HCT116 (cell line): ENCODE measurements around the gene SPCS2. TPM values are rescaled to one million over a fixed set of nuclear protein-coding genes. Genes with fewer than 3 reads are reported as not detected.

ENCODE experiments used
- ATAC-seq: fragments of 200-7000 bp; cut with Tn5 transposase; 2 replicates; pipeline ENCODE4 v1.9.1; 2020; ENCODE audit warnings: mild to moderate bottlenecking, moderate library complexity
- BruUV-seq: library from RNA; stranded (reverse); fragments of 400-500 nt; replicated peaks from 2 replicates; lab custom pipeline; 2021; lab: Mats Ljungman, UMichigan
- CTCF ChIA-PET: fragments of 300-600 bp; sonication (Branson Sonifier 250); formaldehyde crosslinking; loops from one replicate; lab custom pipeline; 2021; ENCODE audit warnings: antibody characterized with exemption; lab: Charles Lee
- POLR2A ChIA-PET: fragments of 300-600, 350-600 bp; sonication (Branson Sonifier 250); formaldehyde crosslinking; loops from one replicate; lab custom pipeline; 2021; ENCODE audit warnings: antibody characterized with exemption; lab: Charles Lee
- RAD21 ChIA-PET, 2 experiments: fragments of 300-600 bp; sonication (Branson Sonifier 250); formaldehyde crosslinking; loops; one replicate each; lab custom pipeline; 2023; ENCODE audit warnings: low total read pairs in 2 of 2; ENCODE audit not compliant: uncharacterized antibody in 2 of 2, unreplicated experiment in 2 of 2, low non-redundant PET in 1 of 2; lab: Charles Lee
- DNase-seq: peaks from one replicate; pipeline ENCODE4 v3.0.0-alpha.2; 2010; ENCODE audit warnings: low read depth, low spot score
- H2AFZ ChIP-seq: fragments of 200-600 bp; shearing (Covaris generic), sonication (generic); 2 replicates; pipeline ENCODE4 v1.6.1; 2017; ENCODE audit warnings: low read depth, mixed run types, mixed read lengths, antibody characterized with exemption, low read length; ENCODE audit not compliant: poor library complexity, severe bottlenecking
- H3K27ac ChIP-seq: 2 replicates; pipeline ENCODE4 v1.5.1; 2012; ENCODE audit warnings: low read depth, low read length
- H3K27me3 ChIP-seq: fragments of 200-600 bp; sonication (generic); 2 replicates; pipeline ENCODE4 v1.6.1; 2016; ENCODE audit warnings: mixed run types, low read length, mixed read lengths; ENCODE audit not compliant: insufficient read depth
- H3K36me3 ChIP-seq, 2 experiments: fragments of 200-500 bp in 1 of 2; fragments of 200-600 bp in 1 of 2; sonication (Bioruptor generic) in 1 of 2; sonication (generic) in 1 of 2; 2 replicates each; pipeline versions ENCODE4 v1.5.1 to v1.6.1; 2014 to 2016; ENCODE audit warnings: low read length in 2 of 2, inconsistent platforms in 1 of 2, mixed read lengths in 1 of 2, mixed run types in 1 of 2; ENCODE audit not compliant: insufficient read depth in 2 of 2, control insufficient read depth in 1 of 2
- H3K4me1 ChIP-seq, 2 experiments: fragments of 200-600 bp in 1 of 2; sonication (generic) in 1 of 2; 2 replicates each; pipeline versions ENCODE4 v1.5.1 to v1.6.1; 2012 to 2017; ENCODE audit warnings: low read length in 2 of 2, inconsistent platforms in 1 of 2, mild to moderate bottlenecking in 1 of 2, mixed read lengths in 1 of 2, mixed run types in 1 of 2, moderate library complexity in 1 of 2; ENCODE audit not compliant: insufficient read depth in 2 of 2, control insufficient read depth in 1 of 2
- H3K4me2 ChIP-seq: fragments of 200-600 bp; sonication (generic); 2 replicates; pipeline ENCODE4 v1.6.1; 2017; ENCODE audit warnings: mixed run types, low read length, mixed read lengths
- H3K4me3 ChIP-seq, 2 experiments: fragments of 200-600 bp in 1 of 2; sonication (generic) in 1 of 2; replicated peaks in 1 of 2; 2 replicates each; pipeline ENCODE4 v1.5.1; 2011 to 2016; ENCODE audit warnings: low read length in 2 of 2, control low read depth in 1 of 2, low read depth in 1 of 2, mild to moderate bottlenecking in 1 of 2, mixed read lengths in 1 of 2, mixed run types in 1 of 2
- H3K79me2 ChIP-seq: fragments of 200-600 bp; sonication (generic); 2 replicates; pipeline ENCODE4 v1.6.1; 2017; ENCODE audit warnings: mild to moderate bottlenecking, mixed run types, low read length, moderate library complexity, mixed read lengths; ENCODE audit not compliant: insufficient read depth
- H3K9ac ChIP-seq: fragments of 200-600 bp; sonication (generic); 2 replicates; pipeline ENCODE4 v1.6.1; 2016; ENCODE audit warnings: low read length, mixed read lengths
- H3K9me2 ChIP-seq: fragments of 200-600 bp; sonication (generic), shearing (Covaris generic); 2 replicates; pipeline ENCODE4 v1.6.1; 2017; ENCODE audit warnings: mixed run types, mild to moderate bottlenecking, moderate library complexity; ENCODE audit not compliant: insufficient read depth
- H3K9me3 ChIP-seq, 2 experiments: fragments of 200-500 bp in 1 of 2; fragments of 200-600 bp in 1 of 2; sonication (Bioruptor generic) in 1 of 2; sonication (generic) in 1 of 2; 2 replicates each; pipeline ENCODE4 v1.6.1; 2014 to 2017; ENCODE audit warnings: low read length in 2 of 2, mixed read lengths in 2 of 2, inconsistent platforms in 1 of 2, low read depth in 1 of 2, mild to moderate bottlenecking in 1 of 2, mixed run types in 1 of 2, moderate library complexity in 1 of 2; ENCODE audit not compliant: control insufficient read depth in 1 of 2, insufficient read depth in 1 of 2
- H4K20me1 ChIP-seq: fragments of 200-600 bp; sonication (generic), shearing (Covaris generic); 2 replicates; pipeline ENCODE4 v1.6.1; 2017; ENCODE audit warnings: mixed run types, mild to moderate bottlenecking, moderate library complexity; ENCODE audit not compliant: insufficient read depth
- CBX3 ChIP-seq: IDR thresholded peaks from 2 replicates; pipeline ENCODE4 v1.6.1; 2012; ENCODE audit warnings: low read depth
- CTCF ChIP-seq, 3 experiments: fragments of 200-600 bp in 1 of 3; sonication (generic) in 1 of 3; IDR thresholded peaks in 2 of 3; conservative IDR thresholded peaks in 1 of 3; 2 replicates each; pipeline ENCODE4 v1.5.1; 2012 to 2017; ENCODE audit warnings: low read depth in 2 of 3, low read length in 2 of 3, antibody characterized with exemption in 1 of 3, borderline replicate concordance in 1 of 3, control low read depth in 1 of 3, mild to moderate bottlenecking in 1 of 3, mixed read lengths in 1 of 3, mixed run types in 1 of 3, moderate library complexity in 1 of 3; ENCODE audit not compliant: insufficient read depth in 1 of 3
- EGR1 ChIP-seq: IDR thresholded peaks from 2 replicates; pipeline ENCODE4 v1.6.1; 2012; ENCODE audit warnings: low read depth
- ELF1 ChIP-seq: IDR thresholded peaks from 2 replicates; pipeline ENCODE4 v1.6.1; 2012; ENCODE audit warnings: low read depth, borderline replicate concordance
- EZH2 ChIP-seq: fragments of 200-600 bp; sonication (generic); IDR thresholded peaks from 2 replicates; pipeline ENCODE4 v1.6.1; 2017; ENCODE audit warnings: antibody characterized with exemption, mixed run types
- EZH2phosphoT487 ChIP-seq: fragments of 200-600 bp; IDR thresholded peaks from 2 replicates; pipeline ENCODE4 v1.6.1; 2018; ENCODE audit warnings: antibody characterized with exemption, borderline replicate concordance
- FOSL1 ChIP-seq: IDR thresholded peaks from 2 replicates; pipeline ENCODE4 v1.6.1; 2012; ENCODE audit warnings: low read depth
- JUND ChIP-seq: IDR thresholded peaks from 2 replicates; pipeline ENCODE4 v1.6.1; 2012
- MAX ChIP-seq: IDR thresholded peaks from 2 replicates; pipeline ENCODE4 v1.6.1; 2012
- POLR2A ChIP-seq: IDR thresholded peaks from 2 replicates; pipeline ENCODE4 v1.7.0; 2011; ENCODE audit warnings: borderline replicate concordance; ENCODE audit not compliant: insufficient read depth, insufficient read length; ENCODE audit errors: extremely low read depth
- POLR2AphosphoS5 ChIP-seq: IDR thresholded peaks from 2 replicates; pipeline ENCODE4 v1.6.1; 2011; ENCODE audit warnings: mild to moderate bottlenecking, low read depth, low read length, moderate library complexity
- RAD21 ChIP-seq: IDR thresholded peaks from 2 replicates; pipeline ENCODE4 v1.6.1; 2012; ENCODE audit warnings: low read depth, mild to moderate bottlenecking
- REST ChIP-seq: IDR thresholded peaks from 2 replicates; pipeline ENCODE4 v1.6.1; 2012; ENCODE audit warnings: low read depth
- SIN3A ChIP-seq: IDR thresholded peaks from 2 replicates; pipeline ENCODE4 v1.6.1; 2012; ENCODE audit warnings: low read depth
- SP1 ChIP-seq: IDR thresholded peaks from 2 replicates; pipeline ENCODE4 v1.6.1; 2012; ENCODE audit warnings: low read depth
- SRF ChIP-seq: IDR thresholded peaks from 2 replicates; pipeline ENCODE4 v1.6.1; 2012; ENCODE audit warnings: low read depth
- TCF7L2 ChIP-seq: IDR thresholded peaks from 2 replicates; pipeline ENCODE4 v1.7.0; 2011; ENCODE audit warnings: borderline replicate concordance, inconsistent platforms; ENCODE audit not compliant: insufficient read depth, insufficient read length; ENCODE audit errors: extremely low read depth
- YY1 ChIP-seq: IDR thresholded peaks from 2 replicates; pipeline ENCODE4 v1.6.1; 2011; ENCODE audit warnings: low read length, low read depth, moderate library complexity, mild to moderate bottlenecking; ENCODE audit not compliant: insufficient replicate concordance; ENCODE audit errors: extremely low read depth
- ZBTB33 ChIP-seq: IDR thresholded peaks from 2 replicates; pipeline ENCODE4 v1.6.1; 2011; ENCODE audit warnings: mild to moderate bottlenecking, low read length, moderate library complexity; ENCODE audit not compliant: insufficient replicate concordance; ENCODE audit errors: extremely low read depth
- ZNF274 ChIP-seq: fragments of 200-500 bp; sonication (Bioruptor generic); IDR thresholded peaks from 2 replicates; pipeline ENCODE4 v1.6.1; 2014; ENCODE audit warnings: mild to moderate bottlenecking, low read depth, low read length, inconsistent platforms
- intact Hi-C: fragments of 100-400 bp; cut with micrococcal nuclease; formaldehyde crosslinking; loops from 2 replicates; pipeline ENCODE4 v1.10.0; 2022
- total RNA-seq: library from RNA; stranded (reverse); gene quantifications from one replicate; pipeline ENCODE4 v1.2.1, GENCODE V29; 2021; ENCODE audit not compliant: unreplicated experiment

Gene SPCS2
- total RNA-seq, 1 experiment from 2014 or later = 133 TPM

GRCh38 chr11:75011872-75012271, 62.8 kb downstream of the SPCS2 start:
- Histone ChIP-seq H3K4me2 (no peak overlapping the region), H3K36me3 (peaks cover 7 to 12% of the 10 kb centered on the region in 2 experiments; a peak in 2 of 4 replicates), H3K79me2 (no peaks in the 10 kb centered on the region), H2AFZ (no peak overlapping the region)
- intact Hi-C loops = no loop called here
- TF ChIP-seq ZNF274 (no peak), RAD21 (no peak), YY1 (no peak), CTCF (IDR thresholded peaks at IDR 0.05 in 2 of 3, conservative IDR thresholded peaks at IDR 0.05 in 1 of 3; ENCODE audit: borderline replicate concordance in 1 of 3, insufficient read depth in 1 of 3, low read depth in 2 of 3, low read length in 2 of 3) (no peak), SIN3A (no peak), FOSL1 (no peak), ELF1 (no peak), TCF7L2 (no peak), EZH2phosphoT487 (no peak), POLR2A (no peak), POLR2AphosphoS5 (no peak), JUND (no peak), SRF (no peak), SP1 (no peak), REST (no peak), ZBTB33 (no peak), CBX3 (no peak), EGR1 (no peak), MAX (no peak), EZH2 (no peak)
- TF ChIP-seq, all 23 proteins: peak for 0
- no peaks in the 10 kb centered on the region for H3K9me2 ChIP-seq
- no peak overlapping the region for H3K27ac ChIP-seq
- DNase-seq (no peak), ATAC-seq (no peak)
- no peaks in the 10 kb centered on the region for H3K9me3 ChIP-seq
- no peaks in the 10 kb centered on the region for H4K20me1 ChIP-seq
- CTCF ChIA-PET = no interaction called here
- H3K4me1 ChIP-seq = no peaks in the 10 kb centered on the region
- no TSS peak for BruUV-seq
- POLR2A ChIA-PET = no interaction called here
- no peak overlapping the region for H3K9ac ChIP-seq
- H3K4me3 ChIP-seq = no peak overlapping the region
- no peaks in the 10 kb centered on the region for H3K27me3 ChIP-seq
- RAD21 ChIA-PET = no interaction called here
